H1 (cell line): ENCODE data around the gene BCAR3. TPM values are rescaled to one million over a fixed set of nuclear protein-coding genes. Genes with fewer than 3 reads are reported as not detected.

Source experiments
- CBX8 ChIP-seq: fragments of 300-800, 300-1000 bp; sonication (generic); IDR thresholded peaks from 2 replicates; pipeline ENCODE4 v1.7.1; 2016; ENCODE audit warnings: low read depth, low read length, borderline replicate concordance
- HDAC2 ChIP-seq, 2 experiments: fragments of 300-600 bp in 1 of 2; sonication (generic) in 1 of 2; IDR thresholded peaks; 2 replicates each; pipeline ENCODE4 v1.6.1; 2011 to 2012; ENCODE audit warnings: low read depth in 2 of 2, low read length in 2 of 2, mild to moderate bottlenecking in 2 of 2, moderate library complexity in 2 of 2, borderline replicate concordance in 1 of 2, inconsistent platforms in 1 of 2
- HDAC6 ChIP-seq: IDR thresholded peaks from one replicate; pipeline ENCODE4 v1.7.1; 2012; ENCODE audit warnings: low read depth, mild to moderate bottlenecking, inconsistent platforms, low read length, moderate library complexity
- KDM1A ChIP-seq: fragments of 200-600, 300-600 bp; sonication (generic); IDR thresholded peaks from 2 replicates; pipeline ENCODE4 v1.7.1; 2016; ENCODE audit warnings: mild to moderate bottlenecking, low read length, borderline replicate concordance
- polyA plus RNA-seq, 7 experiments: library from polyadenylated mRNA; depleted of rRNA in 3 of 7; stranded (reverse) in 5 of 7; unstranded in 2 of 7; fragments of >200 nt in 5 of 7; fragments of 200-250 nt in 2 of 7; gene quantifications; 1 replicate in 5 of 7; 2 replicates in 1 of 7; 4 replicates in 1 of 7; pipeline versions ENCODE4 v1.2.1 to v1.2.3, GENCODE V29; 2011 to 2013; ENCODE audit warnings: missing spikeins in 2 of 7, mixed read lengths in 2 of 7
- total RNA-seq: library from RNA; stranded (reverse); fragmentation: NEBNext Ultra II Directional; extraction: Animal tissue kit (Norgen Biotek cat#: 25700); gene quantifications from 2 replicates; pipeline ENCODE4 v1.2.1, GENCODE V29; 2021

BCAR3 gene
- total and polyA plus RNA-seq, 2 of the 8 experiments (the other 6 are each of a cell fraction or from before 2014, with no cell fraction given), result 5.6 to 9.2 TPM

DNA sequence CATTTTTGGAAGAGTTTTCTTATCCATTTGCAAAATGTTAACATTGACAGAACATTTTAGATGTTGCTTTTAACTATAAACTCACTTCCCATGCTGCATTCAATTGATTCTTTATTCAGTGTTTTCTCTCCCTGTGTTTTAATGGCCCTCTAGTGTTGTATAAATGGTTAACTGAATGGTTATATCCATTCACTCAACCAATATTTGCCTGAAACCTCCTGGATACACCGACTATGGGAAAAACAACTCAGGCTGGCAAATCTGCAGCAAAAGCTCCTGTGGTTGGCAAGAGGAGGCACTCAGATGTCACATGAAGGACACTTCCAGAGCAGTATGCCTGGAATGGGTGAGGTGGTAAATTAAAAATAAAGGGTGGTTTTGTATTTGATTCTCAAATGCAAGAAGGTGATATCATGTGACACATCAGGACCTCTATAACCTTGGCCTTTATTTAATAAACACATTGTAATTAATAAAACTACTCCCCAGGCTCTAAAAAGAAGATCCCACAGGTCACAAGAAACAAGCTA is 107.6 kb downstream of the BCAR3 start (continued):
- TF ChIP-seq HDAC6 (no peak), CBX8 (no peak), HDAC2 (IDR thresholded peaks at IDR 0.05; ENCODE audit: borderline replicate concordance in 1 of 2, low read depth in 2 of 2, low read length in 2 of 2) (no peak), KDM1A (no peak)
